Measurements from ENCODE around the gene FKBP15.

Gene FKBP15

GRCh38 chr9:113184539-113184938 lies 36.5 kb downstream of the FKBP15 start:
- FAIRE-seq: no peak
- DNase-seq (ENCODE audit: low spot score): no peak

GRCh38 chr9:113183956-113184488 lies 37.1 kb downstream of the FKBP15 start:
- FAIRE-seq: no peak
- no peak for DNase-seq (ENCODE audit: low spot score)

- no peak for FAIRE-seq
- no peak for DNase-seq (ENCODE audit: low spot score)
Observed at GRCh38 chr9:113181165-113181564, 39.9 kb downstream of the FKBP15 start.

GRCh38 chr9:113179839-113180238 lies 41.2 kb downstream of the FKBP15 start:
- no peak for FAIRE-seq

GRCh38 chr9:113178087-113178486 lies 43.0 kb downstream of the FKBP15 start:
- no peak for DNase-seq (ENCODE audit: low spot score)
- FAIRE-seq: no peak

More at GRCh38 chr9:113179839-113180238, 41.2 kb downstream of the FKBP15 start:
- DNase-seq (ENCODE audit: low spot score): no peak

- FAIRE-seq: no peak
- DNase-seq (ENCODE audit: low spot score): no peak
Observed at GRCh38 chr9:113177251-113177650, 43.8 kb downstream of the FKBP15 start.

GRCh38 chr9:113176803-113177202 lies 44.3 kb downstream of the FKBP15 start:
- FAIRE-seq: no peak
- no peak for DNase-seq (ENCODE audit: low spot score)

GRCh38 chr9:113173341-113173740 lies 47.7 kb downstream of the FKBP15 start:
- DNase-seq (ENCODE audit: low spot score) (no peak), FAIRE-seq (no peak)

- FAIRE-seq: no peak
- DNase-seq (ENCODE audit: low spot score): no peak
Observed at GRCh38 chr9:113168809-113169208, 52.3 kb downstream of the FKBP15 start.

GRCh38 chr9:113166039-113166438 lies 55.0 kb downstream of the FKBP15 start:
- DNase-seq (ENCODE audit: low spot score) (no peak), FAIRE-seq (no peak)

GRCh38 chr9:113164536-113165300 lies 56.4 kb downstream of the FKBP15 start:
- no peak for DNase-seq (ENCODE audit: low spot score)

GRCh38 chr9:113163001-113163400 lies 58.1 kb downstream of the FKBP15 start:
- DNase-seq (ENCODE audit: low spot score) (no peak), FAIRE-seq (no peak)

More at GRCh38 chr9:113164536-113165300, 56.4 kb downstream of the FKBP15 start:
- no peak for FAIRE-seq

- no peak for FAIRE-seq
- no peak for DNase-seq (ENCODE audit: low spot score)
Observed at GRCh38 chr9:113160571-113160970, 60.5 kb downstream of the FKBP15 start.

- FAIRE-seq (no peak), DNase-seq (ENCODE audit: low spot score) (no peak)
Observed at GRCh38 chr9:113158446-113158845, 62.6 kb downstream of the FKBP15 start.

GRCh38 chr9:113156880-113157279 lies 64.2 kb downstream of the FKBP15 start:
- no peak for FAIRE-seq
- no peak for DNase-seq (ENCODE audit: low spot score)

- FAIRE-seq (no peak), DNase-seq (ENCODE audit: low spot score) (no peak)
Observed at GRCh38 chr9:113155911-113156588, 65.0 kb downstream of the FKBP15 start.

- FAIRE-seq (no peak), DNase-seq (ENCODE audit: low spot score) (no peak)
Observed at GRCh38 chr9:113154946-113155345, 66.1 kb downstream of the FKBP15 start.

GRCh38 chr9:113154471-113154870 lies 66.6 kb downstream of the FKBP15 start:
- DNase-seq (ENCODE audit: low spot score): peak; percentile 70
- FAIRE-seq: peak; percentile 65

GRCh38 chr9:113153599-113153998 lies 67.5 kb downstream of the FKBP15 start:
- FAIRE-seq: no peak
- DNase-seq (ENCODE audit: low spot score): no peak

GRCh38 chr9:113152699-113153098 lies 68.4 kb downstream of the FKBP15 start:
- FAIRE-seq (no peak), DNase-seq (ENCODE audit: low spot score) (no peak)

- FAIRE-seq (no peak), DNase-seq (ENCODE audit: low spot score) (no peak)
Observed at GRCh38 chr9:113151696-113152630, 69.1 kb downstream of the FKBP15 start.

Data from RCC 7860 (cell line).